ENCODE data around the gene NUP153.
"Not testable (repeated sequence)": the region's sequence is repeated elsewhere in the genome, so short reads cannot be mapped to it uniquely, and the experiment has no call there.

The NUP153 gene

DNA sequence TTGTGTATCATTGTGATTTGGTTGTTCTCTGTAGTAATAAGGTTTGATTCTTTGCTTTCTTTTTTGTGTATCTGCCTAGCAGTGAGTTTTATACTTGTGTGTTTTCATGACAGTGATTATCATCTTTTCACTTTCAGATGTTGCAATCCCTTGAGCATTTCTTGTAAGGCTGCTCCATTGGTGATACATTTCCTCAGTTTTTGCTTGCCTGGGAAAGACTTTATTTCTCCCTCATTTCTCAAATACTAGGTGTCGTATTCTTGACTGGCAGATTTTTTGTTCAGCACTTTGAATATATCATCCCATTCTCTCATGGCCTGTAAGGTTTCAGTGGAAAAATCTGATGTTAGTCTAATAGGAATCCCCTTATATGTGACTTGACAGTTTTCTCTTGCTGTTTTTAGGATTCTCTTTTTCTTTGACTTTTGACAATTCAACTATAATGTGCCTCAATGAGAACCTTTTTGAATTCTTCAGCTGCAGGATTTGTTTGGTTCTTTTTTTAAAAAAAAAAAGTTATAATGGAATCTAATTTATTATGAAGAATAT is 31.1 kb upstream of the NUP153 start:
- H3K4me3 ChIP-seq (ENCODE audit: low read depth, low read length) = no peak overlapping the region
- TF ChIP-seq, protein P1, sequence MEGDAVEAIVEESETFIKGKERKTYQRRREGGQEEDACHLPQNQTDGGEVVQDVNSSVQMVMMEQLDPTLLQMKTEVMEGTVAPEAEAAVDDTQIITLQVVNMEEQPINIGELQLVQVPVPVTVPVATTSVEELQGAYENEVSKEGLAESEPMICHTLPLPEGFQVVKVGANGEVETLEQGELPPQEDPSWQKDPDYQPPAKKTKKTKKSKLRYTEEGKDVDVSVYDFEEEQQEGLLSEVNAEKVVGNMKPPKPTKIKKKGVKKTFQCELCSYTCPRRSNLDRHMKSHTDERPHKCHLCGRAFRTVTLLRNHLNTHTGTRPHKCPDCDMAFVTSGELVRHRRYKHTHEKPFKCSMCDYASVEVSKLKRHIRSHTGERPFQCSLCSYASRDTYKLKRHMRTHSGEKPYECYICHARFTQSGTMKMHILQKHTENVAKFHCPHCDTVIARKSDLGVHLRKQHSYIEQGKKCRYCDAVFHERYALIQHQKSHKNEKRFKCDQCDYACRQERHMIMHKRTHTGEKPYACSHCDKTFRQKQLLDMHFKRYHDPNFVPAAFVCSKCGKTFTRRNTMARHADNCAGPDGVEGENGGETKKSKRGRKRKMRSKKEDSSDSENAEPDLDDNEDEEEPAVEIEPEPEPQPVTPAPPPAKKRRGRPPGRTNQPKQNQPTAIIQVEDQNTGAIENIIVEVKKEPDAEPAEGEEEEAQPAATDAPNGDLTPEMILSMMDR (IDR thresholded peaks at IDR 0.05; ENCODE audit: low read depth, low read length, missing control alignments) = no peak
- no peak for DNase-seq (ENCODE audit: low read depth)

DNA sequence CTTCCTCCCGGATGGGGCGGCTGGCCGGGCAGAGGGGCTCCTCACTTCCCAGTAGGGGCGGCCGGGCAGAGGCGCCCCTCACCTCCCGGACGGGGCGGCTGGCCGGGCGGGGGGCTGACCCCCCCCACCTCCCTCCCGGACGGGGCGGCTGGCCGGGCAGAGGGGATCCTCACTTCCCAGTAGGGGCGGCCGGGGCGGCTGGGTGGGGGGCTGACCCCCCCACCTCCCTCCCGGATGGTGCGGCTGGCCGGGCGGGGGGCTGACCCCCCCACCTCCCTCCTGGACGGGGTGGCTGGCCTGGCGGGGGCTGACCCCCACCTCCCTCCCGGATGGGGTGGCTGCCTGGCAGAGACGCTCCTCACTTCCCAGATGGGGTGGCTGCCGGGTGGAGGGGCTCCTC is 28.6 kb upstream of the NUP153 start:
- H3K4me3 ChIP-seq (ENCODE audit: low read depth, low read length); DNase-seq (ENCODE audit: low read depth): not testable (repeated sequence)

DNA sequence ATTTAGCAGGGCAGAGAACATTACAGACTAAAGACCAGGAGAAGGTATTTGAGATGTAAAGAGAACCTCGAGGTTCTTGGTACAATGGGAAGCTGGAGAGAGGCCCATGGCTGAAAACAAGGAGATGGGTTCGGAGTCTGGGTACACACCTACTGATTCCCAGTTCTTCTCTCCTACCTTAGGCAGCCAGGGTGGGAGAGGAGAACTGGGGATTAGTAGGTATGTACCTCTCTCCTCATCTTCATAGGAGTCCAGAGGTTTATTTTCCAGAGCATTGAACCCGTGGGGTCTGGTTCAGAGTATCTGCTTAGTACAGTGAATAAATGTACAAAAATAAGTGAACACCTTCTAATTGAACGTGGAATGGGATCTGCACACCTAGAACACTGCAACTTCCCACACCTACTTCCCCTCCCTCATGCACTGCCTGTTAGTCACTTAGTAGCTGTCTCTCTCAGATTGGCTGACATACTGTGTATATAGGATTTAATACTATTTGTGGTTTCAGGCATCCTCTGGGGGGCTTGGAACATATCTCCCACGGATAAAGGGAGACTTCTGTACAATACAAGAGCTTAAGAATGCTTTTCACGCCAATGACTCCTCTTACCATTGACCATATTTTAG is 23.5 kb upstream of the NUP153 start:
- no peak for DNase-seq (ENCODE audit: low read depth)
- TF ChIP-seq, protein P1 (IDR thresholded peaks at IDR 0.05; ENCODE audit: low read depth, low read length, missing control alignments) = no peak
- H3K4me3 ChIP-seq (ENCODE audit: low read depth, low read length) = no peak overlapping the region

DNA sequence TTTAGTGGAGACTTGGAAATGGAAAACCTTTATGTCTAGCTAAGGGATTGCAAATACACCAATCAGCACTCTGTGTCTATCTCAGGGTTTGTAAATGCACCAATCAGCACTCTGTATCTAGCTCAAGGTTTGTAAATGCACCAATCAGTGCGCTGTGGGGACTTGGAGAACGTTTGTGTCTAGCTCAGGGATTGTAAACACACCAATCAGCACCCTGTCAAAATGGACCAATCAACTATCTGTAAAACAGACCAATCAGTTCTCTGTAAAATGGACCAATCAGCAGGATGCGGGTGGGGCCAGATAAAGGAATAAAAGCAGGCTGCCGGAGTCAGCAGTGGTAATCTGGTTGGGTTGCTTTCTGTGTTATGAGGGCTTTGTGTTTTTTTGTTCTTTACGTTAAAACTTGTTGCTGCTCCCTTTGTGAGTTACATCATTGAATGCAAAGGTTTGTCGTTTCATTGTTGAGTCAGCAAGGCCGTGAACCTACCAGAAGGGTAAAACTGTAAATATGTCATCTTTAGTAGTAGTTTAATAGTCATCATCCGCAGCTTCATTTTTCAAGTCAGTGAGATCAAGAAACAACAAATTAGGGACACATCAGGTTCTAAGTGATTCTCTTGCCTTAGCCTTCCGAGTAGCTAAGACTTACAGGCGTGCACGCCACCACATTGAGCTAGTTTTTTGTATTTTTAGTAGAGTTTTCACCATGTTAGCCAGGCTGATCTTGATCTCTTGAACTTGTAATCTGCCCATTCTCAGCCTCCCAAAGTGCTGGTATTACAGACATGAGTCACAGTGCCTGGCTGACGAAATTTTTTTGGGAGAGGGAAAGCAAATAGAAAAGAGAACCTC is 22.7 kb upstream of the NUP153 start:
- no peak overlapping the region for H3K4me3 ChIP-seq (ENCODE audit: low read depth, low read length)
- TF ChIP-seq, protein P1 (IDR thresholded peaks at IDR 0.05; ENCODE audit: low read depth, low read length, missing control alignments) = no peak
- no peak for DNase-seq (ENCODE audit: low read depth)

DNA sequence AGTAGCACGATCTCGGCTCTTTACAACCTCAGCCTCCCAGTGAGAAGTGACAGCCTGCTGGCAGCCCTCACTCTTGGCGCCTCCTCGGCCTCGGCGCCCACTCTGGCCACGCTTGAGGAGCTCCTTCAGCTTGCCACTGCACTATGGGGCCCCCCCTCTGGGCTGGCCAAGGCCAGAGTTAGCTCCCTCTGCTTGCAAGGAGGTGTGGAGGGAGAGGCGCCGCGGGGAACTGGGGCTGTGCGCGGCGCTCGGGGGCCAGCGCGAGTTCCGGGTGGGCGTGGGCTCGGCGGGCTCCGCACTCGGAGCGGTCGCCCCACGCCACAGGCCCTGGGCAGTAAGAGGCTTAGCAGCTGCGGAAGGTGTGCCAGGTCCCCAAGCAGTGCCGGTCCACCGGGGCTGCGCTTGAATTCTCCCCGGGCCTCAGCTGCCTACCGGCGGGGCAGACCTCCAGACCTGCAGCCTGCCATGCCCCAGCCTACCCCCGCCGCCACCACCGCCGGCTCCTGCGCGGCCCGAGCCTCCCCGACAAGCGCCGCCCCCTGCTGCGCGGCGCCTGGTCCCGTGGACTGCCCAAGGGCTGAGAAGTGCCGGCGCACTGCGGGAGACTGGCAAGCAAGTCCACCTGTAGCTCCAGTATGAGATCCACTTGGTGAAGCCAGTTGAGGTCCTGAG is 22.0 kb upstream of the NUP153 start:
- DNase-seq (ENCODE audit: low read depth) = no peak
- H3K4me3 ChIP-seq (ENCODE audit: low read depth, low read length) = no peak overlapping the region
- TF ChIP-seq, protein P1 (IDR thresholded peaks at IDR 0.05; ENCODE audit: low read depth, low read length, missing control alignments) = no peak

DNA sequence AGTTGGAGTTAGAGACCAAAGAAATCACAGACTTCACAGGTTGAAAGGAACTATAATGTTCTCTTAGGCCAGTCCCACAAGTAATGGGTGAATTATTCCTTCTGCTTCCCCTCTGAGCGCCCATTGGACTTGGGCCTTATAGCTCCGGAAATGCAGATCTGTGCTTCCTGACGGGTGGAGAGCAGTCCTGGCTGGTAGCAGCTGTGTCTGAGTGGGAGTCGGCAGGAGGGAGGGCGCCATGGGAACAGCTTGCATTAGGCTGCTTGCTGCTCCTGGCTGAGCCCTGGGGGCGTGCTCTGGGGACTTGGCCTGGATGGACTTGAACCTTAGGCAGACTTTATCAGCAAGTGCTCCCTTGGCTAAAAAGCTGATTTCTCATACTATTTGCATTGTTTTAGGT is 18.4 kb upstream of the NUP153 start:
- no peak overlapping the region for H3K4me3 ChIP-seq (ENCODE audit: low read depth, low read length)
- TF ChIP-seq, protein P1 (IDR thresholded peaks at IDR 0.05; ENCODE audit: low read depth, low read length, missing control alignments) = no peak
- DNase-seq (ENCODE audit: low read depth) = no peak

DNA sequence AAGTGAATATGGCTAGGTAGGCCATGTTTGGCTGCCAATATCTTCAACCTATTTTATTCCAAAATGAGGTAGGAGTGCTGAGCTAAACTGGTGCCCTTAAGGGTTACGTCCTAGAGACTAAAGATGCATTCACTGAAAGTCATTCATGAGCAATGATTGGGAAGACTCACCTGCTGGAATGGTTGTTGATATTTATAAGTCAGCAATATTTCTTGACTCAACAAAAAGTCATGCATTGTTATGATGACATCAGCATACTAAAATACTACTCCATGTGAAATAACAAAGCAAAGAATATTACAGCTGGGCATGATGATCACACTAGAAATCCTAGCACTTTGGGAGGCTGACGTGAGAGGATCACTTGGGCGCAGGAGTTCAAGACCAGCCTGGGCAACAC is 17.6 kb upstream of the NUP153 start:
- H3K4me3 ChIP-seq (ENCODE audit: low read depth, low read length) = no peak overlapping the region
- TF ChIP-seq, protein P1 (IDR thresholded peaks at IDR 0.05; ENCODE audit: low read depth, low read length, missing control alignments) = no peak
- no peak for DNase-seq (ENCODE audit: low read depth)
